Endothelial cell of umbilical vein (primary cell): Measurements from ENCODE around the gene OTOP2. TPM values are rescaled to one million over a fixed set of nuclear protein-coding genes. Genes with fewer than 3 reads are reported as not detected.

ENCODE experiments used
- BruUV-seq: library from RNA; stranded (reverse); fragments of 400-500 nt; replicated peaks from 2 replicates; lab custom pipeline; 2021; lab: Mats Ljungman, UMichigan
- CTCF ChIA-PET: fragments of 300-600, 350-600 bp; sonication (Branson Sonifier 250); formaldehyde crosslinking; loops from one replicate; lab custom pipeline; 2021; ENCODE audit warnings: antibody characterized with exemption, inconsistent platforms; lab: Charles Lee
- POLR2A ChIA-PET: fragments of 300-600, 350-600 bp; sonication (Branson Sonifier 250); formaldehyde crosslinking; loops from one replicate; lab custom pipeline; 2021; ENCODE audit warnings: antibody characterized with exemption, inconsistent platforms; lab: Charles Lee
- DNase-seq: peaks from one replicate; pipeline ENCODE4 v3.0.0-alpha.2; 2011; ENCODE audit warnings: low read depth, low spot score
- FAIRE-seq: peaks from 2 replicates; lab custom pipeline; 2011; peaks lifted over from hg19 to GRCh38; lab: Jason Lieb, UNC
- H2AFZ ChIP-seq: 2 replicates; pipeline ENCODE4 v1.6.0; 2012; ENCODE audit warnings: low read depth, low read length, control low read depth, inconsistent platforms
- H3K27ac ChIP-seq: 2 replicates; pipeline ENCODE4 v1.5.1; 2011; ENCODE audit warnings: low read depth, mild to moderate bottlenecking, control low read depth, low read length, moderate library complexity; ENCODE audit not compliant: insufficient read depth
- H3K27me3 ChIP-seq, 2 experiments: 2 replicates each; pipeline versions ENCODE4 v1.6.0 to v1.6.1; 2011; ENCODE audit warnings: low read length in 2 of 2, mixed read lengths in 1 of 2; ENCODE audit not compliant: control insufficient read depth in 2 of 2, insufficient read depth in 2 of 2
- H3K36me3 ChIP-seq, 2 experiments: 2 replicates in 1 of 2; 3 replicates in 1 of 2; pipeline ENCODE4 v1.5.1; 2011; ENCODE audit warnings: low read length in 2 of 2, mild to moderate bottlenecking in 1 of 2, moderate library complexity in 1 of 2; ENCODE audit not compliant: control insufficient read depth in 2 of 2, insufficient read depth in 2 of 2; ENCODE audit errors: extremely low read depth in 1 of 2
- H3K4me1 ChIP-seq: 3 replicates; pipeline ENCODE4 v1.5.1; 2011; ENCODE audit warnings: mild to moderate bottlenecking, low read length; ENCODE audit not compliant: control insufficient read depth, insufficient read depth; ENCODE audit errors: extremely low read depth
- H3K4me2 ChIP-seq: 2 replicates; pipeline ENCODE4 v1.6.1; 2011; ENCODE audit warnings: low read length, control low read depth, mixed read lengths; ENCODE audit not compliant: insufficient read depth
- H3K4me3 ChIP-seq, 3 experiments: fragments of 200-600 bp in 1 of 3; sonication (generic), shearing (Covaris generic) in 1 of 3; replicated peaks in 1 of 3; 2 replicates each; pipeline ENCODE4 v1.5.1; 2011 to 2016; ENCODE audit warnings: control low read depth in 3 of 3, low read length in 3 of 3, mild to moderate bottlenecking in 2 of 3, inconsistent platforms in 1 of 3, low read depth in 1 of 3, moderate library complexity in 1 of 3; ENCODE audit not compliant: insufficient read depth in 1 of 3
- H3K79me2 ChIP-seq: 2 replicates; pipeline ENCODE4 v1.6.0; 2012; ENCODE audit warnings: low read length, inconsistent platforms; ENCODE audit not compliant: control insufficient read depth, insufficient read depth
- H3K9ac ChIP-seq: replicated peaks from 2 replicates; pipeline ENCODE3; 2011; ENCODE audit warnings: low read length, control low read depth; ENCODE audit not compliant: insufficient read depth; ENCODE audit errors: extremely low read depth
- H3K9me1 ChIP-seq: replicated peaks from 3 replicates; pipeline ENCODE4 v1.6.0; 2011; ENCODE audit warnings: mild to moderate bottlenecking, low read length; ENCODE audit not compliant: control insufficient read depth, insufficient read depth; ENCODE audit errors: extremely low read depth
- H3K9me3 ChIP-seq: replicated peaks from 2 replicates; pipeline ENCODE4 v1.5.1; 2012; ENCODE audit warnings: low read length, inconsistent platforms; ENCODE audit not compliant: control insufficient read depth, insufficient read depth
- H4K20me1 ChIP-seq: replicated peaks from 2 replicates; pipeline ENCODE3; 2011; ENCODE audit warnings: mild to moderate bottlenecking, low read length; ENCODE audit not compliant: control insufficient read depth, insufficient read depth; ENCODE audit errors: extremely low read depth
- CTCF ChIP-seq, 2 donors: IDR thresholded peaks; 1 replicate in 1 of 2; 2 replicates in 1 of 2; pipeline ENCODE4 v1.5.1; 2011; ENCODE audit warnings: low read length in 2 of 2, mild to moderate bottlenecking in 2 of 2, moderate library complexity in 2 of 2, control low read depth in 1 of 2, inconsistent platforms in 1 of 2, low read depth in 1 of 2; ENCODE audit not compliant: insufficient read depth in 1 of 2; ENCODE audit errors: extremely low read depth in 1 of 2
- EZH2 ChIP-seq: IDR thresholded peaks from 2 replicates; pipeline ENCODE4 v1.6.1; 2012; ENCODE audit warnings: borderline replicate concordance, low read depth, mild to moderate bottlenecking, moderate library complexity, low read length, inconsistent platforms; ENCODE audit not compliant: severe bottlenecking
- FOS ChIP-seq: IDR thresholded peaks from 2 replicates; pipeline ENCODE4 v1.6.1; 2011; ENCODE audit warnings: mild to moderate bottlenecking, low read length, moderate library complexity, borderline replicate concordance; ENCODE audit not compliant: insufficient read depth
- GATA2 ChIP-seq: IDR thresholded peaks from 2 replicates; pipeline ENCODE4 v1.7.0; 2011; ENCODE audit warnings: low read depth, mild to moderate bottlenecking, moderate library complexity, mixed read lengths, low read length; ENCODE audit not compliant: insufficient read length, insufficient read depth
- JUN ChIP-seq: IDR thresholded peaks from 2 replicates; pipeline ENCODE4 v1.6.1; 2011; ENCODE audit warnings: borderline replicate concordance, low read depth; ENCODE audit not compliant: insufficient read length, insufficient read depth
- MAX ChIP-seq: IDR thresholded peaks from 2 replicates; pipeline ENCODE4 v1.6.1; 2011; ENCODE audit not compliant: insufficient read depth, insufficient read length
- MYC ChIP-seq: IDR thresholded peaks from one replicate; pipeline ENCODE4 v1.6.1; 2011; ENCODE audit warnings: mild to moderate bottlenecking, low read depth, low read length
- POLR2A ChIP-seq: IDR thresholded peaks from 2 replicates; pipeline ENCODE4 v1.6.1; 2012; ENCODE audit warnings: low read depth, mild to moderate bottlenecking, control low read depth, low read length
- POLR2AphosphoS5 ChIP-seq: IDR thresholded peaks from 2 replicates; pipeline ENCODE4 v1.6.1; 2012; ENCODE audit warnings: low read depth, mild to moderate bottlenecking, control low read depth, low read length, moderate library complexity; ENCODE audit not compliant: insufficient read depth
- dilution Hi-C: fragments of 300-500 bp; cut with MboI; formaldehyde crosslinking; loops from one replicate; pipeline ENCODE4 v1.15.0; 2019; ENCODE audit warnings: low sequenced_read_pairs; ENCODE audit not compliant: extremely low pct_ligation_motif_present
- intact Hi-C: fragments of 100-400 bp; cut with micrococcal nuclease; formaldehyde crosslinking; loops from one replicate; pipeline ENCODE4 v1.10.0; 2022
- polyA plus RNA-seq, 4 experiments: library from polyadenylated mRNA; depleted of rRNA in 3 of 4; stranded (reverse) in 3 of 4; unstranded in 1 of 4; fragments of >200 nt; gene quantifications; 2 replicates each; pipeline versions ENCODE4 v1.2.1 to v1.2.3, GENCODE V29; 2011 to 2012; ENCODE audit warnings: missing spikeins in 1 of 4
- total RNA-seq: library from RNA; stranded (reverse); gene quantifications from 2 replicates; pipeline ENCODE4 v1.2.3, GENCODE V29; 2021

OTOP2 gene
- total and polyA plus RNA-seq, 2 donors (not counting 3 experiments of a cell fraction or from before 2014, with no cell fraction given), result not detected

GRCh38 chr17:74963656-74964055, 39.6 kb downstream of the OTOP2 start:
- no peaks in the 10 kb centered on the region for H3K9me3 ChIP-seq
- H3K9me1 ChIP-seq, result no peaks in the 10 kb centered on the region
- H2AFZ ChIP-seq, result no peak overlapping the region
- ChIA-PET POLR2A (no interaction called here), CTCF (interaction anchor here (0.6 to 4.8 kb wide), 11 partner anchors 8 to 238 kb away, joined by 3 to 134 read pairs (median 3); partner anchors contain the start of genes CDR2L, HID1, MRPL58 and OTOP2)
- H3K36me3 ChIP-seq, result no peaks in the 10 kb centered on the region
- H3K79me2 ChIP-seq, result no peaks in the 10 kb centered on the region
- FAIRE-seq (no peak), DNase-seq (no peak)
- no peaks in the 10 kb centered on the region for H3K27me3 ChIP-seq
- H3K9ac ChIP-seq, result no peak overlapping the region
- intact Hi-C loops, result no loop called here
- no peak overlapping the region for H3K4me3 ChIP-seq
- H4K20me1 ChIP-seq, result no peaks in the 10 kb centered on the region
- no TSS peak for BruUV-seq
- H3K27ac ChIP-seq, result no peak overlapping the region
- no peak for TF ChIP-seq JUN
- no peak for TF ChIP-seq GATA2
- no peak for TF ChIP-seq EZH2
- no peak for TF ChIP-seq POLR2A
- no peak for TF ChIP-seq MYC
- TF ChIP-seq POLR2AphosphoS5, result no peak
- no peaks in the 10 kb centered on the region for H3K4me1 ChIP-seq
- dilution Hi-C loops, result no loop called here
- no peak overlapping the region for H3K4me2 ChIP-seq

- Histone ChIP-seq H3K9me1 (no peaks in the 10 kb centered on the region), H4K20me1 (no peaks in the 10 kb centered on the region), H3K36me3 (no peaks in the 10 kb centered on the region), H2AFZ (no peak overlapping the region), H3K4me2 (no peak overlapping the region), H3K79me2 (no peaks in the 10 kb centered on the region), H3K4me1 (no peaks in the 10 kb centered on the region), H3K27me3 (no peaks in the 10 kb centered on the region), H3K9me3 (no peaks in the 10 kb centered on the region), H3K27ac (no peak overlapping the region), H3K4me3 (no peak overlapping the region), H3K9ac (no peak overlapping the region)
- DNase-seq, result no peak
- FAIRE-seq, result no peak
- TF ChIP-seq GATA2, result no peak
- TF ChIP-seq JUN, result no peak
- no peak for TF ChIP-seq CTCF (IDR thresholded peaks at IDR 0.05; ENCODE audit: extremely low read depth in 1 of 2, insufficient read depth in 1 of 2, low read depth in 1 of 2, low read length in 2 of 2)
- TF ChIP-seq FOS, result no peak
- TF ChIP-seq MYC, result no peak
- TF ChIP-seq MAX, result no peak
- TF ChIP-seq POLR2A, result no peak
- no peak for TF ChIP-seq EZH2
- TF ChIP-seq POLR2AphosphoS5, result no peak
- dilution Hi-C loops (no loop called here), intact Hi-C loops (no loop called here)
- BruUV-seq, result no TSS peak
- POLR2A ChIA-PET, result no interaction called here
- CTCF ChIA-PET, result interaction anchor here (0.9 to 4.8 kb wide), 6 partner anchors 27 to 238 kb away, joined by 3 to 130 read pairs (median 4); partner anchors contain the start of gene OTOP2
Observed at GRCh38 chr17:74964246-74964761, 40.2 kb downstream of the OTOP2 start.
